HL-60 (cell line): ENCODE data around the gene KLHL12.

Source experiments
- CTCF ChIP-seq: IDR thresholded peaks from one replicate; pipeline ENCODE4 v1.5.1; 2011; ENCODE audit warnings: low read length, control low read depth, inconsistent platforms; ENCODE audit not compliant: insufficient read depth
- GABPA ChIP-seq: IDR thresholded peaks from 2 replicates; pipeline ENCODE4 v1.6.1; 2012; ENCODE audit warnings: low read depth
- POLR2AphosphoS5 ChIP-seq: IDR thresholded peaks from 2 replicates; pipeline ENCODE4 v1.6.1; 2012; ENCODE audit warnings: low read depth
- REST ChIP-seq: IDR thresholded peaks from 2 replicates; pipeline ENCODE4 v1.6.1; 2012; ENCODE audit warnings: low read depth; ENCODE audit not compliant: insufficient replicate concordance

GRCh38 chr1:202976633-202977032 lies 49.6 kb upstream of the KLHL12 start:
- TF ChIP-seq CTCF (no peak), POLR2AphosphoS5 (no peak), REST (no peak), GABPA (no peak)
